ENCODE data around the gene AOPEP.

The AOPEP gene

GRCh38 chr9:95043826-95044225, 317.3 kb downstream of the AOPEP start:
- Histone ChIP-seq H3K4me1 (peaks cover 5% of the 10 kb centered on the region), H2AFZ (no peak overlapping the region), H3K4me2 (ENCODE audit: low read length) (peak overlapping the region; percentile 43), H3K36me3 (ENCODE audit: control insufficient read depth, insufficient read depth, low read length) (peaks cover 2% of the 10 kb centered on the region), H3K27ac (peak overlapping the region; percentile 93), H3K27me3 (ENCODE audit: control insufficient read depth, insufficient read depth, low read length) (no peaks in the 10 kb centered on the region), H3K9me3 (ENCODE audit: control insufficient read depth, low read length) (no peaks in the 10 kb centered on the region), H3K79me2 (peaks cover 18% of the 10 kb centered on the region), H3K9ac (no peak overlapping the region), H3K4me3 (ENCODE audit: low read depth, low read length) (peak overlapping the region; percentile 99)
- no peak for TF ChIP-seq CTCF (IDR thresholded peaks at IDR 0.05)

GRCh38 chr9:95044731-95045508, 318.4 kb downstream of the AOPEP start:
- Histone ChIP-seq H2AFZ (peak overlapping the region; percentile 38), H3K9ac (no peak overlapping the region), H3K27ac (peak overlapping the region; percentile 93), H3K9me3 (ENCODE audit: control insufficient read depth, low read length) (no peaks in the 10 kb centered on the region), H3K27me3 (ENCODE audit: control insufficient read depth, insufficient read depth, low read length) (no peaks in the 10 kb centered on the region), H3K4me2 (ENCODE audit: low read length) (peak overlapping the region; percentile 92), H3K4me3 (ENCODE audit: low read depth, low read length) (peak overlapping the region; percentile 99), H3K4me1 (peaks cover 5% of the 10 kb centered on the region), H3K36me3 (ENCODE audit: control insufficient read depth, insufficient read depth, low read length) (peaks cover 4% of the 10 kb centered on the region), H3K79me2 (peaks cover 20% of the 10 kb centered on the region)
- TF ChIP-seq CTCF (IDR thresholded peaks at IDR 0.05): peak; percentile 61

- no peak for TF ChIP-seq CTCF (IDR thresholded peaks at IDR 0.05)
- no peaks in the 10 kb centered on the region for H3K9me3 ChIP-seq (ENCODE audit: control insufficient read depth, low read length)
- H3K4me1 ChIP-seq: peaks cover 10% of the 10 kb centered on the region
- peak overlapping the region; percentile 93 for H3K27ac ChIP-seq
- no peaks in the 10 kb centered on the region for H3K27me3 ChIP-seq (ENCODE audit: control insufficient read depth, insufficient read depth, low read length)
- peaks cover 6% of the 10 kb centered on the region for H3K36me3 ChIP-seq (ENCODE audit: control insufficient read depth, insufficient read depth, low read length)
- H3K4me3 ChIP-seq (ENCODE audit: low read depth, low read length): peak overlapping the region; percentile 99
- H2AFZ ChIP-seq: peak overlapping the region; percentile 38
- H3K9ac ChIP-seq: no peak overlapping the region
- H3K4me2 ChIP-seq (ENCODE audit: low read length): peak overlapping the region; percentile 92
- H3K79me2 ChIP-seq: peaks cover 21% of the 10 kb centered on the region
These were observed 319.3 kb downstream of the AOPEP start for GRCh38 chr9:95045751-95046150.

GRCh38 chr9:95047452-95048224, 321.1 kb downstream of the AOPEP start:
- H2AFZ ChIP-seq: no peak overlapping the region
- peak overlapping the region; percentile 92 for H3K4me2 ChIP-seq (ENCODE audit: low read length)
- H3K9me3 ChIP-seq (ENCODE audit: control insufficient read depth, low read length): no peaks in the 10 kb centered on the region
- peaks cover 6% of the 10 kb centered on the region for H3K36me3 ChIP-seq (ENCODE audit: control insufficient read depth, insufficient read depth, low read length)
- H3K27ac ChIP-seq: peak overlapping the region; percentile 93
- peak overlapping the region; percentile 99 for H3K4me3 ChIP-seq (ENCODE audit: low read depth, low read length)
- no peak for TF ChIP-seq CTCF (IDR thresholded peaks at IDR 0.05)
- no peak overlapping the region for H3K9ac ChIP-seq
- peaks cover 13% of the 10 kb centered on the region for H3K79me2 ChIP-seq
- peaks cover 10% of the 10 kb centered on the region for H3K4me1 ChIP-seq
- H3K27me3 ChIP-seq (ENCODE audit: control insufficient read depth, insufficient read depth, low read length): no peaks in the 10 kb centered on the region
